ENCODE measurements around the gene TIMP2. TPM values are rescaled to one million over a fixed set of nuclear protein-coding genes. Genes with fewer than 3 reads are reported as not detected.

TIMP2 gene
- total RNA-seq, 1 experiment from 2014 or later: 64.8 TPM

DNA sequence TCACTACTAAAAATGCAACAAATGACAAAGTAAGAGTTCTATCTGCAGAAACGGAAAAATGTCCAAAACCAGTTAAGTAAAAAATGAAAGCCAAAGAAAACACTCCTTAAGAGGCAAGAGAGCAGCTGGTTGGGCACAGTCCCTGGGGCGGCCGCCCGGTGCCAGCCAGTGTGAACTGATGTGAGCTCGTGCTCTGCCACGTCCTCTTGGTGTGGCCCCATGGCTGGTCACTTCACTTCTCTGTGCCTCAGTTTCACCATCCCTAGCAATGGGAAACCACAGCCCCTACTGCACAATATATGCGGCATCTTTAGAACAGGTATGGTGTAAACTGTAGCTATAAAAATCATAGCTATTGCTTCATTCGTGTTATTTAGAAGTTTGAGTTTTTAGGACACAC, 105.8 kb downstream of the TIMP2 start:
- no peaks in the 10 kb centered on the region for H3K9me2 ChIP-seq (ENCODE audit: insufficient read depth)
- POLR2A ChIA-PET: no interaction called here
- no peak overlapping the region for H3K9ac ChIP-seq (ENCODE audit: low read length)
- peaks cover 74 to 91% of the 10 kb centered on the region in 2 experiments for H3K36me3 ChIP-seq (ENCODE audit: control insufficient read depth in 1 of 2, insufficient read depth in 2 of 2, low read length in 2 of 2)
- H3K9me3 ChIP-seq (ENCODE audit: control insufficient read depth in 1 of 2, insufficient read depth in 1 of 2, low read depth in 1 of 2, low read length in 2 of 2): no peaks in the 10 kb centered on the region
- TF ChIP-seq SP1 (IDR thresholded peaks at IDR 0.05; ENCODE audit: low read depth) (no peak), TCF7L2 (IDR thresholded peaks at IDR 0.05; ENCODE audit: borderline replicate concordance, extremely low read depth, insufficient read depth, insufficient read length) (no peak), POLR2A (IDR thresholded peaks at IDR 0.05; ENCODE audit: borderline replicate concordance, extremely low read depth, insufficient read depth, insufficient read length) (no peak), CEBPB (IDR thresholded peaks at IDR 0.05; ENCODE audit: low read depth) (no peak)
- TF ChIP-seq, protein P1, sequence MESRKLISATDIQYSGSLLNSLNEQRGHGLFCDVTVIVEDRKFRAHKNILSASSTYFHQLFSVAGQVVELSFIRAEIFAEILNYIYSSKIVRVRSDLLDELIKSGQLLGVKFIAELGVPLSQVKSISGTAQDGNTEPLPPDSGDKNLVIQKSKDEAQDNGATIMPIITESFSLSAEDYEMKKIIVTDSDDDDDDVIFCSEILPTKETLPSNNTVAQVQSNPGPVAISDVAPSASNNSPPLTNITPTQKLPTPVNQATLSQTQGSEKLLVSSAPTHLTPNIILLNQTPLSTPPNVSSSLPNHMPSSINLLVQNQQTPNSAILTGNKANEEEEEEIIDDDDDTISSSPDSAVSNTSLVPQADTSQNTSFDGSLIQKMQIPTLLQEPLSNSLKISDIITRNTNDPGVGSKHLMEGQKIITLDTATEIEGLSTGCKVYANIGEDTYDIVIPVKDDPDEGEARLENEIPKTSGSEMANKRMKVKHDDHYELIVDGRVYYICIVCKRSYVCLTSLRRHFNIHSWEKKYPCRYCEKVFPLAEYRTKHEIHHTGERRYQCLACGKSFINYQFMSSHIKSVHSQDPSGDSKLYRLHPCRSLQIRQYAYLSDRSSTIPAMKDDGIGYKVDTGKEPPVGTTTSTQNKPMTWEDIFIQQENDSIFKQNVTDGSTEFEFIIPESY (IDR thresholded peaks at IDR 0.05; ENCODE audit: extremely low read depth, insufficient replicate concordance, low read length): no peak
- ATAC-seq: no peak
- no peak overlapping the region for H3K4me2 ChIP-seq (ENCODE audit: low read length)
- BruUV-seq (replicated peaks): no TSS peak
- no peak for DNase-seq (ENCODE audit: low read depth, low spot score)
- no peaks in the 10 kb centered on the region for H3K27me3 ChIP-seq (ENCODE audit: insufficient read depth, low read length)
- H3K79me2 ChIP-seq (ENCODE audit: insufficient read depth, low read length): peaks cover 55% of the 10 kb centered on the region
- CTCF ChIA-PET: no interaction called here
- no peak overlapping the region for H3K27ac ChIP-seq (ENCODE audit: low read depth, low read length)
- no peak overlapping the region for H2AFZ ChIP-seq (ENCODE audit: low read depth, low read length, poor library complexity, severe bottlenecking)
- RAD21 ChIA-PET (ENCODE audit: low non-redundant PET in 1 of 2, low total read pairs in 2 of 2, uncharacterized antibody in 2 of 2, unreplicated experiment in 2 of 2): no interaction called here
- no peaks in the 10 kb centered on the region for H3K4me1 ChIP-seq (ENCODE audit: control insufficient read depth in 1 of 2, insufficient read depth in 2 of 2, low read length in 2 of 2)
- peaks cover under 1% of the 10 kb centered on the region; the same call in 1 of the 2 replicates for H4K20me1 ChIP-seq (ENCODE audit: insufficient read depth)
- intact Hi-C loops (cut with micrococcal nuclease): no loop called here
- no peak overlapping the region for H3K4me3 ChIP-seq (replicated peaks in 1 of 2; ENCODE audit: low read depth in 1 of 2, low read length in 2 of 2)

DNA sequence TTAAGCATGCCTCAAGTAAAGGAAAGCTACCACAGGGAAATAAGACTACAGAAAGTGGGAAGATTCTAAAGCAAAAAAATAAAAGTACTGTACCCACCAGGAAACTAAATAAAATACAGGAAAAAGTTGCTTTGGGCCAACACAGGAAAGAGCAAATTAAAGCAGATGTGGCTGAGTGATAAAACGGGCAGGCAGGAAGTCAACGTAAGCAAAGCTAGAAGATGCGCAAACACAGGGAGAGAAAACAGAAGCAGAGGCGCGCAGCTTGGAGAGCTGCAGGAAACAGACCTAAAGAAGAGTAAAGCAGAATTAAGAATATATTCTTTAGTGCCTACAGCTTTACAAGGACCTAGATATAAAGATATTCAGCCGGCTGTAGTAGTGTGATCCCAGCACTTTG, 106.3 kb downstream of the TIMP2 start:
- ChIA-PET CTCF (no interaction called here), RAD21 (ENCODE audit: low non-redundant PET in 1 of 2, low total read pairs in 2 of 2, uncharacterized antibody in 2 of 2, unreplicated experiment in 2 of 2) (no interaction called here)
- H3K79me2 ChIP-seq (ENCODE audit: insufficient read depth, low read length): peaks cover 55% of the 10 kb centered on the region

More for the DNA sequence above, 106.3 kb downstream of the TIMP2 start:
- Histone ChIP-seq H2AFZ (ENCODE audit: low read depth, low read length, poor library complexity, severe bottlenecking) (no peak overlapping the region), H3K9ac (ENCODE audit: low read length) (no peak overlapping the region), H3K9me3 (ENCODE audit: control insufficient read depth in 1 of 2, insufficient read depth in 1 of 2, low read depth in 1 of 2, low read length in 2 of 2) (no peaks in the 10 kb centered on the region), H3K27me3 (ENCODE audit: insufficient read depth, low read length) (no peaks in the 10 kb centered on the region), H4K20me1 (ENCODE audit: insufficient read depth) (0 out of 2 replicates have a peak, but pooled peaks cover 4% of the 10 kb centered on the region), H3K4me2 (ENCODE audit: low read length) (no peak overlapping the region), H3K4me1 (ENCODE audit: control insufficient read depth in 1 of 2, insufficient read depth in 2 of 2, low read length in 2 of 2) (no peaks in the 10 kb centered on the region), H3K4me3 (replicated peaks in 1 of 2; ENCODE audit: low read depth in 1 of 2, low read length in 2 of 2) (no peak overlapping the region), H3K36me3 (ENCODE audit: control insufficient read depth in 1 of 2, insufficient read depth in 2 of 2, low read length in 2 of 2) (peaks cover 74 to 91% of the 10 kb centered on the region in 2 experiments), H3K9me2 (ENCODE audit: insufficient read depth) (no peaks in the 10 kb centered on the region), H3K27ac (ENCODE audit: low read depth, low read length) (no peak overlapping the region)
- POLR2A ChIA-PET: no interaction called here
- no peak for DNase-seq (ENCODE audit: low read depth, low spot score)
- TF ChIP-seq, protein P2, sequence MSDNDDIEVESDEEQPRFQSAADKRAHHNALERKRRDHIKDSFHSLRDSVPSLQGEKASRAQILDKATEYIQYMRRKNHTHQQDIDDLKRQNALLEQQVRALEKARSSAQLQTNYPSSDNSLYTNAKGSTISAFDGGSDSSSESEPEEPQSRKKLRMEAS (IDR thresholded peaks at IDR 0.05): no peak
- TF ChIP-seq FOSL1 (IDR thresholded peaks at IDR 0.05; ENCODE audit: low read depth) (no peak), RAD21 (IDR thresholded peaks at IDR 0.05; ENCODE audit: low read depth) (no peak), EZH2phosphoT487 (IDR thresholded peaks at IDR 0.05; ENCODE audit: borderline replicate concordance) (no peak), SP1 (IDR thresholded peaks at IDR 0.05; ENCODE audit: low read depth) (no peak)
- TF ChIP-seq, protein P1 (IDR thresholded peaks at IDR 0.05; ENCODE audit: extremely low read depth, insufficient replicate concordance, low read length): no peak
- TF ChIP-seq, protein P3, sequence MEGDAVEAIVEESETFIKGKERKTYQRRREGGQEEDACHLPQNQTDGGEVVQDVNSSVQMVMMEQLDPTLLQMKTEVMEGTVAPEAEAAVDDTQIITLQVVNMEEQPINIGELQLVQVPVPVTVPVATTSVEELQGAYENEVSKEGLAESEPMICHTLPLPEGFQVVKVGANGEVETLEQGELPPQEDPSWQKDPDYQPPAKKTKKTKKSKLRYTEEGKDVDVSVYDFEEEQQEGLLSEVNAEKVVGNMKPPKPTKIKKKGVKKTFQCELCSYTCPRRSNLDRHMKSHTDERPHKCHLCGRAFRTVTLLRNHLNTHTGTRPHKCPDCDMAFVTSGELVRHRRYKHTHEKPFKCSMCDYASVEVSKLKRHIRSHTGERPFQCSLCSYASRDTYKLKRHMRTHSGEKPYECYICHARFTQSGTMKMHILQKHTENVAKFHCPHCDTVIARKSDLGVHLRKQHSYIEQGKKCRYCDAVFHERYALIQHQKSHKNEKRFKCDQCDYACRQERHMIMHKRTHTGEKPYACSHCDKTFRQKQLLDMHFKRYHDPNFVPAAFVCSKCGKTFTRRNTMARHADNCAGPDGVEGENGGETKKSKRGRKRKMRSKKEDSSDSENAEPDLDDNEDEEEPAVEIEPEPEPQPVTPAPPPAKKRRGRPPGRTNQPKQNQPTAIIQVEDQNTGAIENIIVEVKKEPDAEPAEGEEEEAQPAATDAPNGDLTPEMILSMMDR (IDR thresholded peaks at IDR 0.05 in 2 of 3, conservative IDR thresholded peaks at IDR 0.05 in 1 of 3; ENCODE audit: borderline replicate concordance in 1 of 3, insufficient read depth in 1 of 3, low read depth in 2 of 3, low read length in 2 of 3): no peak
- intact Hi-C loops (cut with micrococcal nuclease): no loop called here
- BruUV-seq (replicated peaks): no TSS peak
- no peak for ATAC-seq

All from HCT116 (cell line).